Calu3 (cell line): ENCODE results near the gene ABL1. TPM values are rescaled to one million over a fixed set of nuclear protein-coding genes. Genes with fewer than 3 reads are reported as not detected.
"Not testable (repeated sequence)": the region's sequence is repeated elsewhere in the genome, so short reads cannot be mapped to it uniquely, and the experiment has no call there.

ENCODE experiments used
- BruUV-seq: library from RNA; stranded (reverse); fragments of 400-500 nt; replicated peaks from 2 replicates; lab custom pipeline; 2021; lab: Mats Ljungman, UMichigan
- CTCF ChIA-PET: fragments of 300-600 bp; sonication (Branson Sonifier 250); formaldehyde crosslinking; loops from one replicate; lab custom pipeline; 2022; ENCODE audit warnings: antibody characterized with exemption; lab: Charles Lee
- DNase-seq: peaks from one replicate; pipeline ENCODE4 v3.0.0; 2022
- H3K27ac Mint-ChIP-seq: one replicate; pipeline ENCODE4 v1.8.0; 2022; ENCODE audit warnings: mixed read lengths; ENCODE audit not compliant: unreplicated experiment
- H3K27me3 Mint-ChIP-seq: one replicate; pipeline ENCODE4 v1.8.0; 2022; ENCODE audit warnings: mixed read lengths; ENCODE audit not compliant: unreplicated experiment
- H3K36me3 Mint-ChIP-seq: one replicate; pipeline ENCODE4 v1.8.0; 2022; ENCODE audit warnings: mild to moderate bottlenecking, moderate library complexity, mixed read lengths; ENCODE audit not compliant: insufficient read depth, unreplicated experiment
- H3K4me1 Mint-ChIP-seq: one replicate; pipeline ENCODE4 v1.8.0; 2022; ENCODE audit warnings: mild to moderate bottlenecking, low read depth, mixed read lengths; ENCODE audit not compliant: unreplicated experiment
- H3K4me3 Mint-ChIP-seq: one replicate; pipeline ENCODE4 v1.8.0; 2022; ENCODE audit warnings: mild to moderate bottlenecking, low read depth, moderate library complexity, mixed read lengths; ENCODE audit not compliant: unreplicated experiment
- H3K9me3 Mint-ChIP-seq: one replicate; pipeline ENCODE4 v1.8.0; 2022; ENCODE audit warnings: low read depth, mixed read lengths; ENCODE audit not compliant: unreplicated experiment
- CTCF ChIP-seq: fragments of 200-600 bp; IDR thresholded peaks from one replicate; pipeline ENCODE4 v1.8.0; 2022; ENCODE audit warnings: antibody characterized with exemption; ENCODE audit not compliant: unreplicated experiment
- intact Hi-C: fragments of 100-400 bp; cut with micrococcal nuclease; formaldehyde crosslinking; loops from one replicate; pipeline ENCODE4 v1.10.0; 2022; ENCODE audit not compliant: unreplicated experiment
- total RNA-seq: library from RNA; stranded (reverse); gene quantifications from 2 replicates; pipeline ENCODE4 v1.2.3, GENCODE V29; 2022

Gene ABL1
- total RNA-seq, 1 experiment from 2014 or later = 30.0 TPM

GRCh38 chr9:130906735-130907416, 71.8 kb downstream of the ABL1 start:
- no TSS peak for BruUV-seq
- Mint-ChIP-seq H3K9me3 (no peaks in the 10 kb centered on the region), H3K4me1 (no peaks in the 10 kb centered on the region), H3K36me3 (no peaks in the 10 kb centered on the region), H3K4me3 (no peak overlapping the region), H3K27ac (no peak overlapping the region), H3K27me3 (peaks cover 55% of the 10 kb centered on the region)
- intact Hi-C loops = no loop called here
- TF ChIP-seq CTCF = no peak
- CTCF ChIA-PET = interaction anchor here (0.6 kb wide), 1 partner anchor 1440 kb away, joined by 4 read pairs; no protein-coding TSS in a partner anchor
- DNase-seq = no peak

DNA sequence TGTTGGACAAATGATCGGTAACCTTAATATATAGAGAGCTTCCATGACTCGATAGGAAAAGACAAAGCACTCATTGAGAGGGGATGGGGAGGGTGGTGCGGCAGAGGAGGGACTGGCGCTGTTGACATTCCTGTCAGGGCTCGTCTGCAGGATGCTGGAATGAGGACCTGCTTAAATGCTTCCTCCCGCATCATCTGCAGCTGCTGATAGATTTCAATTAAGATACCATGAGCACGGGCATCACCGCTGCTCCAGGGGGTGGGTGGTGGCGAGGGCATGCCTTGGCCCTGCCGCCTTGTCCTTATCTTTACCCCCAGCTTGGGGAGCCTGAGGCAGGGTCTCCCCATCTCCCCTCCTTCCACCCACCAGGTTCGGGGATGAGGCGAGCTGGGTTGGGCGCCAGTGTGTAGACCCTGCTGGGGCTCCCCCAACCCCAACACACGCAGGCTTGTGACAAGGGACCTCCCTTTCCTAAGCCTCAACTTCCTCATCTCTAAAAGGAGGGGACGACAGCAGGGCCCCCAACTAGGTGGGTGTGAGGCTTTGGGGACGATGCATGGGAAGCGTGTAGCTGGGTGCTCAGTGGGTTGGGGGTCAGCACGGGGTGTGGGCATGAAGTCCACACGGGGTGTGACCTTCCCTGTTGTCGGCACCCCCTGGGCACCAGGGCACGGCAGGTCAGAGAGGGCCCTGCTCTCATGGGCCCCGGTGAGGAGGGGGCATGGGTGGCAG, 73.3 kb downstream of the ABL1 start:
- Mint-ChIP-seq H3K36me3 (no peaks in the 10 kb centered on the region), H3K27me3 (peaks cover 51% of the 10 kb centered on the region), H3K4me1 (no peaks in the 10 kb centered on the region), H3K4me3 (no peak overlapping the region), H3K9me3 (no peaks in the 10 kb centered on the region), H3K27ac (no peak overlapping the region)
- TF ChIP-seq CTCF = no peak
- DNase-seq = no peak
- intact Hi-C loops = no loop called here
- CTCF ChIA-PET = interaction anchor here (0.7 kb wide), 2 partner anchors 27 to 39 kb away, joined by 3 to 5 read pairs; no protein-coding TSS in a partner anchor
- no TSS peak for BruUV-seq

DNA sequence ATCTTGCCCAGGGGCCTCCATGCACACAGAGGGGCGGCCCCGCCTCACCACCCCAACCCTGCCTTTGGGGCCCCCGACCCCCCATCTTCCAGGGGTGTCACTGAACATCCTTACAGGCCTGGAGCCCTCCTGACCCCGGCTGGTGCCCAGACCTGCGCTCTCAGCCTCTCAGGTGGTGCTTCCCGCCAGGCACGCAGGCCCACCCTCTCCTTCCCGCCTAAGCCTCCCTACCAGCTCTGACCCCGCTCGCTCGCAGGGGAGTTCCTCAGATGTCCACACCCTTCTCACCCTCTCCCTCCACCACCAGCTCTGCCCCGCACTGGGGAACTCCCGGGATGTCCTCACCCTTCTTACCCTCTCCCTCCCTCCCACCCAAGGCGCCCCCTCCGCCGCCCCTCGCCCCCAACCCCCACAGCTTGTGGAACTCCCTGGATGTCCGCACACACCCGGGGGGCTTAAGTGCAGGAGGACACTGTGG, 73.9 kb downstream of the ABL1 start:
- intact Hi-C loops = no loop called here
- DNase-seq = no peak
- Mint-ChIP-seq H3K27me3 (peaks cover 45% of the 10 kb centered on the region), H3K4me3 (no peak overlapping the region), H3K36me3 (no peaks in the 10 kb centered on the region), H3K9me3 (no peaks in the 10 kb centered on the region), H3K4me1 (no peaks in the 10 kb centered on the region), H3K27ac (no peak overlapping the region)
- CTCF ChIA-PET = no interaction called here
- BruUV-seq = no TSS peak
- no peak for TF ChIP-seq CTCF

- intact Hi-C loops, BruUV-seq, H3K9me3 Mint-ChIP-seq, H3K27ac Mint-ChIP-seq, H3K4me1 Mint-ChIP-seq, H3K36me3 Mint-ChIP-seq, H3K4me3 Mint-ChIP-seq, CTCF ChIA-PET, DNase-seq: not testable (repeated sequence)
- H3K27me3 Mint-ChIP-seq = peaks cover 36% of the 10 kb centered on the region
Measured at GRCh38 chr9:130910041-130910440, 75.0 kb downstream of the ABL1 start.

DNA sequence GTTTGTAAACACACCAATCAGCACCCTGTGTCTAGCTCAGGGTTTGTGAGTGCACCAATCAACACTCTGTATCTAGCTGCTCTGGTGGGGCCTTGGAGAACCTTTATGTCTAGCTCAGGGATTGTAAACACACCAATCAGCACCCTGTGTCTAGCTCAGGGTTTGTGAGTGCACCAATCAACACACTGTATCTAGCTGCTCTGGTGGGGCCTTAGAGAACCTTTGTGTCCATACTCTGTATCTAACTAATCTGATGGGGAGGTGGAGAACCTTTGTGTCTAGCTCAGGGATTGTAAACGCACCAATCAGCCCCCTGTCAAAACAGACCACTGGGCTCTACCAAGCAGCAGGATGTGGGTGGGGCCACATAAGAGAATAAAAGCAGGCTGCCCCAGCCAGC, 75.6 kb downstream of the ABL1 start:
- H3K36me3 Mint-ChIP-seq, DNase-seq, H3K4me1 Mint-ChIP-seq, H3K4me3 Mint-ChIP-seq, H3K9me3 Mint-ChIP-seq, BruUV-seq, H3K27ac Mint-ChIP-seq, intact Hi-C loops: not testable (repeated sequence)
- peaks cover 30% of the 10 kb centered on the region for H3K27me3 Mint-ChIP-seq
- CTCF ChIA-PET = interaction anchor here (0.6 kb wide), 1 partner anchor 164 kb away, joined by 4 read pairs; no protein-coding TSS in a partner anchor
